SU-DHL-6 (cell line): ENCODE measurements around the gene NKAIN1.
"Not testable (repeated sequence)": the region's sequence is repeated elsewhere in the genome, so short reads cannot be mapped to it uniquely, and the experiment has no call there.

ENCODE experiments used
- CTCF ChIP-seq: fragments of 200-600 bp; sonication (generic); IDR thresholded peaks from one replicate; pipeline ENCODE4 v1.5.1; 2017; ENCODE audit warnings: antibody characterized with exemption, mild to moderate bottlenecking, low read length, moderate library complexity; ENCODE audit not compliant: insufficient read depth, poor library complexity, severe bottlenecking
- EZH2phosphoT487 ChIP-seq: fragments of 200-600 bp; sonication (generic), shearing (Covaris generic); conservative IDR thresholded peaks from 2 replicates; pipeline ENCODE4 v1.6.1; 2018; ENCODE audit warnings: mild to moderate bottlenecking, antibody characterized with exemption, low read length, moderate library complexity, mixed read lengths

DNA sequence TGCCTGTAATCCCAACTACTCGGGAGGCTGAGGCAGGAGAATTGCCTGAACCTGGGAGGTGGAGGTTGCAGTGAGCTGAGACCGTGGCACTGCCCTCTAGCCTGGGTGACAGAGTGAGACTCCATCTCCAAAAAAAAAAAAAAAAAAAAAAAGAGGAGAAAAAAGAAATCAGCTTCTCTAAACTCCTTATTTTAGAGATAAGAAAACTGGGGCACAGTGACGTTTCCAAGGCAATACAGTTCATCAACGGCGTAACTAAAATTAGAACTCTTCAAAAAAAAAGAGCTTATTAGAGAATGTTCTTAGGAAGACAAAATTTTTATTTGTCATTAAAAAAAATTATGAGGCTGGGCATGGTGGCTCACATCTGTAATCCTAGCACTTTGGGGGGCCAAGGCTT, 22.7 kb upstream of the NKAIN1 start:
- TF ChIP-seq CTCF, EZH2phosphoT487: not testable (repeated sequence)
